GM12864 (cell line): ENCODE data around the gene SETD6.
A peak's percentile ranks its signal among the peaks of the same experiment; 100 is the strongest.
"Not testable (repeated sequence)": the region's sequence is repeated elsewhere in the genome, so short reads cannot be mapped to it uniquely, and the experiment has no call there.

ENCODE experiments used
- DNase-seq: peaks from one replicate; pipeline ENCODE4 v3.0.0-alpha.2; 2011; ENCODE audit warnings: low read depth
- H3K4me3 ChIP-seq: 2 replicates; pipeline ENCODE4 v1.5.1; 2011; ENCODE audit warnings: mild to moderate bottlenecking, low read depth, low read length, control low read depth
- CTCF ChIP-seq: IDR thresholded peaks from 2 replicates; pipeline ENCODE4 v1.5.1; 2011; ENCODE audit warnings: low read depth, mild to moderate bottlenecking, moderate library complexity, low read length, control low read depth, inconsistent platforms; ENCODE audit errors: missing control alignments

Gene SETD6

GRCh38 chr16:58485184-58485887 lies 30.0 kb upstream of the SETD6 start:
- DNase-seq: no peak
- TF ChIP-seq CTCF: no peak

GRCh38 chr16:58487566-58488351 lies 27.6 kb upstream of the SETD6 start:
- peak; percentile 27 for DNase-seq
- TF ChIP-seq CTCF: peak; percentile 83
- no peak overlapping the region for H3K4me3 ChIP-seq

More at GRCh38 chr16:58485184-58485887, 30.0 kb upstream of the SETD6 start:
- H3K4me3 ChIP-seq: no peak overlapping the region

GRCh38 chr16:58488531-58488930 lies 26.8 kb upstream of the SETD6 start:
- no peak overlapping the region for H3K4me3 ChIP-seq
- no peak for TF ChIP-seq CTCF
- DNase-seq: no peak

GRCh38 chr16:58490065-58490464 lies 25.3 kb upstream of the SETD6 start:
- DNase-seq: no peak
- no peak overlapping the region for H3K4me3 ChIP-seq
- TF ChIP-seq CTCF: no peak

- DNase-seq, H3K4me3 ChIP-seq: not testable (repeated sequence)
Observed at GRCh38 chr16:58490539-58490938, 24.8 kb upstream of the SETD6 start.

- DNase-seq: no peak
- no peak overlapping the region for H3K4me3 ChIP-seq
- TF ChIP-seq CTCF: no peak
Observed at GRCh38 chr16:58492066-58492465, 23.3 kb upstream of the SETD6 start.

GRCh38 chr16:58492735-58493134 lies 22.6 kb upstream of the SETD6 start:
- no peak overlapping the region for H3K4me3 ChIP-seq
- no peak for DNase-seq
- TF ChIP-seq CTCF: no peak
